Stimulated activated CD8-positive, alpha-beta memory T cell treated with anti-CD3 and anti-CD28 coated beads, Interleukin-4, amount 100 ng/mL, for 4 hours (primary cell): ENCODE results near the gene MGST3.
"Not testable (repeated sequence)": the region's sequence is repeated elsewhere in the genome, so short reads cannot be mapped to it uniquely, and the experiment has no call there.

ENCODE experiments used
- DNase-seq, 2 donors: peaks; one replicate each; pipeline ENCODE4 v3.0.0-alpha.2; 2020; ENCODE audit warnings: low read depth in 2 of 2, low spot score in 1 of 2

The MGST3 gene

DNA sequence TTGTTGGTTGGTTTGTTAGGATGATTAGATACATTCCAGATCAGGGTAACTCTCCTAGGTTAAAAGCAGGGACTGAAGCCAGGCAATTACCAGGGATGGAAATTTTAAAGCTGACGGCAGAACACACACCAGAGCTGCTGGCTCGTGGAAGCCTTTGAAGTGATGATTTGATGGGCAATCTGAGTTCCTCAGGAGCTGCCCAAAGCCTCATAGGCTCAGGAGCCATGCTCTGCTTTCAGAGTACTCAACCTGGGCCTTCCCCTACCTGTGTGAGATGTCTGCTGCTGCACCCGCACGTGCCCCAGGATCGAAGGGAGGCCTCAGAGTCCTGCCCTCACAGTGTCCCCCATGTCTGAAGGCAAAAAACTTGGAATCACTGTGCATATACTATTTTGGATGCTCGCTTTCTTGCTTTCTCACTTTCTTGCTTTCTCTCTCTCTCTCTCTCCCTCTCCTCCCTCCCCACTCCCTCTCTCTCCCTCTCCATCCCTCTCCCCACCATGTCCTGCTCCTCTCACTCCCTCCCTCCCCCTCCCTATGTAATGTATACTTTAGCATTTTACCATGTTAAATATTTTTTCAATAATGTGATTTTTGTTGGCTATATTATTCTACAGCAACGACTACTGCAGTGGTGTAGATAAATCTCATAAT, 18.0 kb downstream of the MGST3 start:
- no peak for DNase-seq

DNA sequence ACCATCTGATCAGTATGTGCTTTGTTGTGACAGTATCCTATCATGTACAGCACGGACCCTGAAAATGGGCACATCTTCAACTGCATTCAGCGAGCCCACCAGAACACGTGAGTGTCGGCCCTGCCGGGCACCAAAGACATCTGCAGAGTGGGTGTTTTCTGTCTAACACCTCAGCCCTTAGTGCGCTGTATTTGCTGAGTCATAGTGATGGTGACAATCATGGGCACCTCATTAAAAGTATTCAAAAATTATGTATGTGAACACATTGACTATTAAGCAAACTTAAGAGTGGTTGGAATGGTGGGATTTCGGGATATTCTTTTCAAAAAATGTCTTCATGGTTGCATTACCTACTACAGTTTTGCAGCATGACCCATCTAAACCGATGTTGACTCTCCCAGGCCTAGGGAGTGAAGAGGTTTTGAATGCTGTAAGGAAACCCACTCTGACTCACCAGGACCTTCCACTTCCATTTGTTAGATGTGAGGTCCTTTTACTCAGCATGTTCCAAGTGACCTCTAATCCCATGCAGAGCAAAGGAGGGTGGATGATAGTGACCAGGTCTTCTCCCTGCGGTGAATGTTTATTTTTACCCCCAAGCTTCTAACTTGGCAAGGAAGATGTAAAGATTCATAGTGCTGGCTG, 20.1 kb downstream of the MGST3 start:
- DNase-seq = no peak

DNA sequence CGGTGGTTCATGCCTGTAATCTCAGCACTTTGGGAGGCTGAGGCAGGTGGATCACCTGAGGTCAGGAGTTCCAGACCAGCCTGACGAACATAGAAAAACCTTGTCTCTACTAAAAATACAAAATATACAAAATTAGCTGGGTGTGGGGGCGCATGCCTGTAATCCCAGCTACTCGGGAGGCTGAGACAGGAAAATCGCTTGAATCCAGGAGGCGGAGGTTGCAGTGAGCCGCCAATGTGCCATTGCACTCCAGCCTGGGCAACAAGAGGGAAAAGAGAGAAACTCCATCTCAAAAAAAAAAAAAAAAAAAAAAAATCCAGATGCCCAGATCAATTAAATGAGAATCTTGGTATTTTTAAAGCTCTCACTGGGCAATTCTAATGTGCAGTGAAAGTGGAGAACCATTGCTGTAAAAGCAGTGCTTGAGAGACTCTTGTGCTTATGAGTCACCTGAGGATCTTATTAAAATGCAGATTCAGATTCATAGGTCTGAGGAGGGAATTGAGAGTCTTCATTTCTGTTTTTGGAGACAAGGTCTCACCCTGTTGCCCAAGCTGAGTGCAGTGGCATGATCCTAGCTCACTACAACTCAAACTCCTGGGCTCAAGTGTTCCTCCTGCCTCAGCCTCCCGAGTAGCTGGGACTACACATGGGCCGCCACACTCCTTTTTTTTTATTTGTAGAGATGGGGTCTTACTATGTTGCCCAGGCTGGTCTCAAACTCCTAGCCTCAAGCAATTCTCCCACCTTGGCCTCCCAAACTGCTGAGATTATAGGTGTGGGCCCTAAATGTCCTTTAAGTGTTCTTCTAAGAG, 27.9 kb downstream of the MGST3 start:
- DNase-seq = not testable (repeated sequence)

DNA sequence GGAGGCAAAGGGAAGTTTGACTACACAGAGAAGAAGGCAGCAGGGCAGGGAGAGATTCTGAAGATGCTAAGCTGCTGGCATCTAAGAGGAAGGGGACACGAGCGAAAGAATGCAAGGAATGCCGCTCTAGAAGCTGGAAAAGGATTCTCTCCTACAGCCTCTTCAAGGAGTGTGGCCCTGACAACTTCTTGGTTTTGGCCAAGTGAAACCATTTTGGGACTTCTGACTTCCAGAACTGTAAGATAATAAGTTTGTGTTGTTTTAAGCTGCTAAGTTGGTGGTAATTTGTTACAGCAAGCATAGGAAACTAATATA, 28.5 kb downstream of the MGST3 start:
- DNase-seq = no peak

DNA sequence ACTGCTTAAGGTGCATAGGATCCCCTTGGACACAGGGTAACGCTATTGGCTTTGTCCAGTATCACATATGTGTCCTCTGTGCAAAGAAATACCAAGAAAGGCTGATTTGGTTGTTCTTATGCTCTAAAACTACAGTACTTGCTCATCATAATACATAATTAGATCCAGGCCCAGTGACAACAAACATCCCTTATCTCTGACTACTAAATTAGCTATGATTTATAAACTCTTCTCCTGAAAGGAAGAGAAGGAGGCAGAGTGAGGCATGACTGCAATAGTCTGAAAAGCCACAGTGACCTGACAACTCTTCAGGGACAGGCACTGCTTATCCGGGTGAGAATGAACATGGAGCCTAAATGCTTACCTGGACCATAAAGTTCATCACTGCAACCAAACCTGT, 30.7 kb downstream of the MGST3 start:
- no peak for DNase-seq

DNA sequence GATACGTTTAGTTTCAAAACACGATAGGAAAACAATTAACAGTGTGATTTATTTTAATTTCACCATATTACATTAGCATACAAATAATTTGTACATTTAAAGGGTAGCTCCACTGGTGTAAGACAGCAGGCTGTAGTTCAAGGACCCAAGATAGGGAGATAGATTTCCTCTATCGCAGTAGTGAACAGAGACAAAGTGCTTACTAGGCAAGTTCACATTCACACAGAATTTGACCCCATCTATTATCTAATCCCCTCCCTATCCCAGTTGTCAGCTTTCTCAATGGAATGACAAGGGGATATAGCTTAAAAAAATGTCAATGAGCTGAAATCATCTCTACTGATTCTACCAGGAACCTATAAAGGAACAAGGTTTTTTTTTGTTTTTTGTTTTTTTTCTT, 31.2 kb downstream of the MGST3 start:
- DNase-seq = no peak

DNA sequence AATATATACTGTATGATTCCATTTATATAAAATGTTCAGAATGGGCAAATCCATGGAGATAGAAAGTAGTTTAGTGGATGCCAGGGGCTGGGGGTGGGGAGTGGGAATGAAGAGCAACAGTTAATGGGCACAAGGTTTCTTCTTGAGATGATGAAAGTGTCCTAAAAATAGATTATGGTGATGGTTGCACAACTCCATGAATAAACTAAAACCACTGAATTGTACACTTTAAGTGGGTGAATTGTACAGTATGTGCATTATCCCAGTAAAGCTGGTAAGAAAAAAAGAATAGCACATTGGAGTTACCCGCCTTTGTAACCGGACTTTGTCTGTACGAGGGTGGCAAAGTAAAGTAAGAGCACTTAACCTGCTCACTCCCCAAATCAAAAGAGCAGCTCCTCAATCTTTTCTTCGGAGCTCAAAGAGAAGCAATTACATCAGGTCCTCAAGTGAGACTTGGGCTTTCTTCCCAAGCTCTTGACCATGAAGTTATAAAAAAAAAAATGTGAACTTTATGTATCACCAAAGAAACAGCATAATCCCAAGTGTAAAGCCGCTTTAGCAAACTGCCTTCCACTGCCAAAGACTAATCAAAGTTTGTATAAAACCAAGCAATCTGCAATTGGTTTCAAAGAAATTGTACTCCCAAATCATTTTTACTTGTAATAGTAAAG, 35.3 kb downstream of the MGST3 start:
- no peak for DNase-seq

DNA sequence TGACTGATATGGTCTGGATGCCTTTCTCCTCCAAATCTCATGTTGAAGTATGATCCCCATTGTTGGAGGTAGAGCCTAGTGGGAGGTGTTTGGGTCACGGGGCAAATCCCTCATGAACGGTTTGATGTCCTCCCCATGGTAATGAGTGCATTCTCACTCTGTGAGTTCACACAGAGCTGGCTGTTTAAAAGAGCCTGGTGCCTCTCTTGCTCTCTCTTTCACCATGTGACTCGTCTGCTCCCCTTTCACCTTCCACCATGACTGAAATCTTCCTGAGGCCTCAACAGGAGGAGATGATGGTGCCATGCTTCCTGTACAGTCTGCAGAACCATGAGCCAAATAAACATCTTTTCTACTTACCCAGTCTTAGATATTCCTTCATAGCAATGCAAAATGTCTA, 37.1 kb downstream of the MGST3 start:
- no peak for DNase-seq

DNA sequence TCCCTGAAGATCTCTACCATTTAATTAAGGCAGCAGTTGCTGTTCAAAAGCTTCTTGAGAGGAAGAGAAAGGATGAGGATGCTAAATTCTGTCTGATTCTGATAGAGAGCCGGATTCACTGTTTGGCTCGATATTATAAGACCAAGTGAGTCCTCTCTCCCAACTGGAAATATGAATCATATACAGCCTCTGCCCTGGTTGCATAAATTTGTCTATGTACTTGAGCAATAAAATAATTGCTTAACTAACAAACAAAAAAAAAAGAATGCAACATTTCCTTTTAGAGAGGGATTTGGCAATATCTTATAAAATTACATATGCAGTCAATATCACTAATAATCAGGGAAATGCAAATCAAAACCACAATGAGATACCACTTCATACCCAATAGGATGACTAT, 40.5 kb downstream of the MGST3 start:
- DNase-seq = no peak

DNA sequence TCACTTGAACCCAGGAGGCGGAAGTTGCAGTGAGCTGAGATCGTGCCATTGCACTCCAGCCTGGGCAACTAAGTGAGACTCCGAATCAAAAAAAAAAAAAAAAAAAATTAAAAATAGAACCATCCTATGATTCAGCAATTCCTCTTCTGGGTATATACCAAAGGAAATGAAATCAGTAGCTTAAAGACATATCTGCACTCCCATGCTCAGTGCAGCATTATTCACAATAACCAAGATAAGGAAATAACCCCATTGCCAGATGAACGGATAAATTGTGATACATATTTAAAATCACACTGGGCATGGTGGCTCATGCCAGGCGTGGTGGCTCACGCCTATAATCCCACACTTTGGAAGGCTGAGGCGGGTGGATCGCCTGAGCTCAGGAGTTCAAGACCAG, 43.6 kb downstream of the MGST3 start:
- no peak for DNase-seq

DNA sequence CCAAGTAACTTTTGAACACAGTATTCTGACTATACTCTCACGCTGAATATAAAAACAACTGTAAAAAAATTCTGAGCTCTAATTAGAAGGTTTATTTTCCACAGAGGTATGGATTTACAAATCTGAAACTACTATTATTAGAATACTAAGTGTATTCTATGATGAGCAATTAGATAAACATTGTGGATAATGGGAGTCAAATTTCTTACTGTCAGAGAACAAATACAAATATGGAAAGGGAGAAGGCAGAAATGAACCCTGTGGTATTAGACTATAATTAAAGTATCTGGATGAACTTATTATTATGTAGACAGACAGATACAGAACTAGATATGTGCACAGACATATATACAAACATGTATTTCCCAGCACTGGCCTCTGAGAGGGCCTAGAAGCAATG, 44.8 kb downstream of the MGST3 start:
- no peak for DNase-seq

DNA sequence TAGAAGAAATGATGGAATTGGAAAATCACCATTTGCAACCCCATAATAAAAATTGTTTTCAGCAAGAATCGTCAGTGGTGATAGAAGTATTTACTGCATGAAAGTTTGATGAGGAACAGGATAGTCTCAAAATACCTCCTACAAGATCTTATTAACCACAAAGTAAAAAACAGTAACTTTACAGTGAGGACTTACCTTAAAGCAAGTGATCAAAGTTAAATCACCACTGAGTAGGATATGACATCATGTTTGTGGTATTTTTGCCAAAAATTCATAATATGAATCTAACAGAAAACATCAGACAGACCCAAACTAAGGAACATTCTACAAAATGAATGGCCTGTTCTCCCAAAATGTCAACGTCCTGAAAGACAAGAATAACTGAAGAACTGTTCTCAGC, 47.5 kb downstream of the MGST3 start:
- DNase-seq = no peak

DNA sequence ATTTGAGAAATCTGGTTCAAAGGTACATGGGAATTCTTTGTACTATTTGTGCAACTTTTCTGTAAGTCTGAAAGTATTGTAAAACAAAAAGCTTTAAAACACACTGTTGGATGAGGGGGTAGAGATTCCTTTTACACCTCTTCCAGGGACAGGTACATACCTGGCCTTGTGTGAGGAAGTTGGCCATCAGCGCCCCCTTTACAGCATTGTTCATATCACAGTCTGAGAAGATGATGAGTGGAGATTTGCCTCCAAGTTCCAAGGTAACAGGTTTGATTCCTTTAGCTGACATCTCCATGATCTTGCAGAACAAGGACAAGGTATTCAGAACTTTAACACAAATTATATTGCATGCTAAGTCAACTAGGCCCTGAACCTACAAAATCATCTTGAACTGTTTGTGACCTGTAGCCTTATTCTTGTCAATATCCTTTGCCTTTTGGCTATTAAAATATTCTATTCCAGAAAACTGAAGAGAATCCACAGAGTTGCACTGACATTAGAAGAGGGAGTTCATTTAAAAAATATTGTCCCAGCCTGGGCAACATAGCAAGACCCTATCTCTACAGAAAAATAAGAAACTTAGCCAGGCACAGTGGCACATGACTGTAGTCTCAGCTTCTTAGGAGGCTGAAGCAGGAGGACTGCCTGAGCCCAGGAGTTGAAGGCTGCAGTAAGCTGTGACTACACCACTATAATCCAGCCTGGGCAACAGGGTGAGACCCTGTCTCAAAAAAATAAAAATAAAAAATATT, 48.4 kb downstream of the MGST3 start:
- no peak for DNase-seq

DNA sequence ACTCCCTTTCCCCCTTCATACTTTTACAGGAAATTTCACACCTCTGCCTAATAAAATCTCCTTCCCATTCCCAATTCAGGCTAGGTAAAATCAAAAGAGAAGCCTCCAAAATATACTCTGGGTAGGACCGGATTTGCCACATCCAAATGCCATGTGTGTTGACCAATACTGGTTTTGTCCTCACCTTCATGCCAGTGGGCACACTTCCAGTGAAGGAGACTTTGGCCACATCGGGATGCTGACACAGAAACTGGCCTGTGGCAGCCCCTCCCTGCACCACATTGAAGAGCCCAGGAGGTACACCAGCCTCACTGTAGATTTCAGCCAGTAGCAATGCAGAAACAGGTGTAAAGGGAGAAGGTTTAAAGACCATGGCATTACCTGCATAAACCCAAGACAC, 49.3 kb downstream of the MGST3 start:
- DNase-seq = no peak

DNA sequence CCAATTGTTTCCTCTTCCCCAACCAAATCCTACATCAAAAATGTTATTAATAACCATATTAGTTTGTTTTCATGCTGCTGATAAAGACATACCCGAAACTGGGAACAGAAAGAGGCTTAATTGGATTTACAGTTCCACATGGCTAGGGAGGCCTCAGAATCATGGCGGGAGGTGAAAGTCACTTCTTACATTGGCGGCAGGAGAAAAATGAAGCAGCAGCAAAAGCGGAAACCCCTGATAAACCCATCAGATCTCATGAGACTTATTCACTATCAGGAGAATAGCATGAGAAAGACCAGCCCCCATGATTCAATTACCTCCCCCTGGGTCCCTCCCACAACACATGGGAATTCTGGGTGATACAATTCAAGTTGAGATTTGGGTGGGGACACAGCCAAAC, 49.7 kb downstream of the MGST3 start:
- not testable (repeated sequence) for DNase-seq

DNA sequence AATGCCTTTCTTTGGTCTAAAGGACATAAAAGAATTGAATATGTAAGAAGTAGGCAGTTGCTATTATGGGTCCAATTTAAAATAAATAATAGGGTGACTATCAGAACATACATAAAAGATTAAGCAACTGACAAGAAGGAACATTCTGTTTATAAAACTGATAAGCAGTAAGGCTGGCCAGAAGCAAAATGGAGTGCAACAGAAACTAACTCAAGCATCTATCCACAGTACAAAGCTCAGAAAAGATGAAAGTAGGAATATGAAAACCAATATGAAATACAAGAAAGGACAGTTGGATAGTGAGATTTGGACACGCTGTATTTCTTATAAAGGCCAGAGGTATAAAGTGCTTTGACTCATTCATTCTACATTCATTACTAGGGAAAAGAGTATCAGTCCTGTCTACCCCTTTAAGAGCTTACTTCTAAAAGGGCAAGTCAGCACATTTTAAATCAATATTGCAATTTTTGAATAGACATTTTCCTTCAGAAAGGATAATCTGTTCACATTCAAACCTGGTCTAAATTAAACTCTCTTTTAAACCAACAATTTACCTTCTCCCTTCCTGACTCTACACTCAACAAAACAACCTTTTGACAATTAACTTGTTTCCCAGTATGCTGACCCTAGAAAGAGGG, 52.9 kb downstream of the MGST3 start:
- DNase-seq = no peak

DNA sequence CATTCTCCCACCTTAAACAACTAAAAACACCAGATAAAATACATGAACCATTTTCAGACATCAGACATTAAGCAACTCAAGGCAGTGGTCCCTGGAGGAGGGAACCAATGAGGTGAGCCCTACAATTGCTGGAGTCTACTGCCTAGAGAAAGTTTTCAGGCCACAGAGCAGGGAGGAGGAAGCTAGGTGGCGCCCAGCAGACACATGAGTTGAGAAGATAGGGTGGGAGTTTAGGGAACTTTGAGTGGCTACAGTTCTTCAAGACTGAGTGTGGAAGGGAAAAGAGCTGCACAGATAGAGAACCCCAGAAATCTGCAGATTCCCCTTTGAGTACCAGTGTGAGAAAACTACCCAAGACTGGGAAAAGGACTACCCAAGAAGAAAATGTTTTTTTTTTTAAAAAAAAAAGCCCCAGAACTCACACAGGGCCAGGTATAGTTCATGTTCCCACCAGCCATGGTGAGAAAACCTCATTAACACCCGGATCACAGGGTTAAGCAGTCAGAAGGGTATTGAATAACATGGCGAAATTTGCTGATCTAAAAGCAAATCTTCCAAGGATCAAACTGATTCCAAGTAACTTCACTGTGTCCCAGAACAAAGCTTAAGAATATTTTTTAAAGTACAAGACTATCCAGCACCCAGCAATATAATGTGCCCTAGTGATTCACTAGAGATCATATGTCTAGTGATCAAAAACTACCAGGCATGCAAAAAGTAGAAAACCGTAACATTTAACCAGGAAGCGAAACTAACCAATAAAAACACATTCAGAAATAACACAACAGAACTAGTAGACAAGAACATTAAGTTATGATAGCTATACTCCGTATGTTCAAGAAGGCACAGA, 55.3 kb downstream of the MGST3 start:
- no peak for DNase-seq

DNA sequence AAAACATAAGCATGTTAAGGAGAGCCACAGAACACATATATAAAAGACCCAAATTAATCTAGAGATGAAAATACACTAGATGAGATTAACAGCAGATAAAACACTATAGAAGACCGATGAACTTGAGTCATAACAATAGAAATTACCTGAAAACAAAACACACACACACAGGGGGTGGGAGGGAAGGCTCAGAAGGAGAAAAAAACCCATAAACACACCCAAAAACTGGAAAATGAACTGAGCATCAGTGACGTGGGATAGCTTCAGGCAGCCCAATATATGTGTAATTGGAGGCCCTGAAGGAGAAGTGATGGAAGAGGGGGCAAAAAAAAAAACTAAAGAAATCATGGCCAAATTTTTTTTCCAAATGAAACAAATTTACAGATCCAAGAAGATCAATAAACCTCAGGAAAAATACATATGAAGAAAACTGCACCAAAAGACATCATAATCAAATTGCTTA, 56.0 kb downstream of the MGST3 start:
- no peak for DNase-seq

DNA sequence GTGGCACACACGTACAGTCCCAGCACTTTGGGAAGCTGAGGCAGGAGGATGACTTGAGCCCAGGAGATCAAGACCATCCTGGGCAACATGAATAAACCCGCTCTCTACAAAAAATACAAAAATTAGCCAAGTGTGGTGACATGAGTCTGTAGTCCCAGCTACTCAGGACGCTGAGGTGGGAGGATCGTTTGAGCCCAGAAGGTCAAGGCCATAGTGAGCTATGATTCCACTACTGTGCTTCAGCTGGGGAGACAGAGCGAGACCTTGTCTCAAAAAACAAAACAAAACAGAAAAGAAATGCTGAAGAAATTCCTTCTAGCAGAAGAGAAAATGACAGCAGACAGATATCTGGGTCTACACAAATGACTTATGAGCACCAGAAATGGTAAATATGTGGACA, 57.0 kb downstream of the MGST3 start:
- DNase-seq = no peak

DNA sequence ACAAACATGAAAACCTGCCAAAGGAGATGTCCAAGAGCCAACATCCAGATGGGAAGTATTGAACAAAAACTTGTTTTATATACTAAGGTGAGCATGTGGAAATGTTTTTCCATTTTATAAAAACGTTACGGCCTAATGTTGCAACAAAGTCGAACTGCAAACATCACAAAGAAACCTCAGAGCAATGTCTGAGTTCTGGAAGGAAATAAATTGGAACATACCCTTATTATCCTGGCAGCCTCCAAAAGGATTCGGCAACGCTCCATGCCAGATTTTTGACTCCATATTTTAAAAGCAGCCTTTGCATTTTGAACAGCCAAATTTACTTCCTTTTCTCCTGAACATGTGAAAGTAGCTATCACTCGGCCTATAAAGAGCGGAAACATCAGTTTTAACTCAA, 64.0 kb downstream of the MGST3 start:
- DNase-seq = no peak
